Hematopoietic multipotent progenitor cell (in vitro differentiated cells): ENCODE measurements around the gene OR2G2. TPM values are rescaled to one million over a fixed set of nuclear protein-coding genes. Genes with fewer than 3 reads are reported as not detected.

Experiments
- small RNA-seq: library from RNA; depleted of rRNA; stranded (forward); fragments of <200 nt; gene quantifications from one replicate; pipeline ENCODE3, GENCODE V24; 2012
- total RNA-seq: library from RNA; depleted of rRNA; stranded (reverse); fragments of >200 nt; gene quantifications from one replicate; pipeline ENCODE4 v1.2.3, GENCODE V29; 2012

OR2G2 gene
- total RNA-seq, 1 donor = 0.27 TPM

Small RNA genes lying within 50 kb of the gene (small RNA-seq; reads per million reads assigned to genes)
- gene RF00026 = not detected

Other genes with a start within 250 kb of the OR2G2 start
- 18.0 TPM for gene NLRP3, start 172.2 kb upstream of the OR2G2 start, total RNA-seq
- not detected for gene OR2B11, start 130.3 kb upstream of the OR2G2 start, total RNA-seq
- 0.27 TPM for gene OR2C3, start 51.9 kb upstream of the OR2G2 start, total RNA-seq
- gene GCSAML, start 39.2 kb upstream of the OR2G2 start, total RNA-seq = 16.4 TPM
- gene OR2G3, start 17.2 kb downstream of the OR2G2 start, total RNA-seq = 0.54 TPM
- not detected for gene OR13G1, start 91.4 kb downstream of the OR2G2 start, total RNA-seq
- under 0.01 TPM for gene OR6F1, start 128.3 kb downstream of the OR2G2 start, total RNA-seq
- gene OR14K1, start 150.3 kb downstream of the OR2G2 start, total RNA-seq = 0.81 TPM
- not detected for gene OR14A2, start 159.8 kb downstream of the OR2G2 start, total RNA-seq
- not detected for gene OR1C1, start 172.2 kb downstream of the OR2G2 start, total RNA-seq
- gene OR14A16, start 235.8 kb downstream of the OR2G2 start, total RNA-seq = not detected